Glutamatergic neuron (in vitro differentiated cells): Measurements from ENCODE around the gene ABL2. TPM values are rescaled to one million over a fixed set of nuclear protein-coding genes. Genes with fewer than 3 reads are reported as not detected.

Experiments
- DNase-seq: peaks from one replicate; pipeline ENCODE4 v3.0.0; 2022
- H3K27ac Mint-ChIP-seq: one replicate; pipeline ENCODE4 v1.8.0; 2020; ENCODE audit warnings: mild to moderate bottlenecking, mixed read lengths, inconsistent platforms; ENCODE audit not compliant: unreplicated experiment
- H3K27me3 Mint-ChIP-seq: one replicate; pipeline ENCODE4 v1.8.0; 2020; ENCODE audit warnings: mild to moderate bottlenecking, moderate library complexity, mixed read lengths, inconsistent platforms; ENCODE audit not compliant: unreplicated experiment
- H3K36me3 Mint-ChIP-seq: one replicate; pipeline ENCODE4 v1.8.0; 2020; ENCODE audit warnings: mild to moderate bottlenecking, mixed read lengths, inconsistent platforms; ENCODE audit not compliant: unreplicated experiment
- H3K4me1 Mint-ChIP-seq: one replicate; pipeline ENCODE4 v1.8.0; 2020; ENCODE audit warnings: mild to moderate bottlenecking, low read depth, mixed read lengths, inconsistent platforms; ENCODE audit not compliant: unreplicated experiment
- H3K4me3 Mint-ChIP-seq: one replicate; pipeline ENCODE4 v1.8.0; 2020; ENCODE audit warnings: mild to moderate bottlenecking, mixed read lengths, inconsistent platforms; ENCODE audit not compliant: unreplicated experiment
- H3K9me3 Mint-ChIP-seq: one replicate; pipeline ENCODE4 v1.8.0; 2020; ENCODE audit warnings: mild to moderate bottlenecking, moderate library complexity, mixed read lengths, inconsistent platforms; ENCODE audit not compliant: unreplicated experiment
- total RNA-seq: library from RNA; stranded (reverse); fragmentation: NEBNext Ultra II Directional; extraction: Animal tissue kit (Norgen Biotek cat#: 25700); gene quantifications from one replicate; pipeline ENCODE4 v1.2.1, GENCODE V29; 2021; ENCODE audit not compliant: unreplicated experiment
- TF ChIP-seq, protein P1 (sequence below): fragments of 200-600 bp; sonication (generic); IDR thresholded peaks from one replicate; pipeline ENCODE4 v1.5.0; 2021; ENCODE audit not compliant: partially characterized antibody, unreplicated experiment

ABL2 gene
- total RNA-seq, 1 donor from 2014 or later = 24.7 TPM

DNA sequence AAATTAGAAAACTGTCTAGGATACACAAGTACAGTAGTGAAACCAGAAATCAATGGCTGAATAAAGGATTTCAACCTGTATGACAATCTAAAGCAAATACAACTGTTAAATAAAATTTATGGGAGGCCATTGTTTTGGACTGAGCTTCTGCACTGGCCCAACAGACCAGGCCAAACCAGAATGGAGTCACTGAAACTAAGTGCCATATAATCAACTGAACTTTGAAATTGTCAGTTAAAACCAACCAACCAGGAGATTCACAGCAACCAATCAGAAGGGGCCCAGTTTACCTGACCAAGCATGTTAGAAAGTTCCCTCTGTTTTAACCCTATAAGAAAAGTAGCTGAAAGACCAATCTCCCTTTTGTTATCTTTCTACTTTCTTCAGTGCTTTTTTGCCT, 33.6 kb upstream of the ABL2 start:
- Mint-ChIP-seq H3K36me3 (no peaks in the 10 kb centered on the region), H3K9me3 (no peaks in the 10 kb centered on the region), H3K27ac (no peak overlapping the region), H3K4me3 (no peak overlapping the region), H3K4me1 (no peaks in the 10 kb centered on the region), H3K27me3 (no peaks in the 10 kb centered on the region)
- TF ChIP-seq, protein P1, sequence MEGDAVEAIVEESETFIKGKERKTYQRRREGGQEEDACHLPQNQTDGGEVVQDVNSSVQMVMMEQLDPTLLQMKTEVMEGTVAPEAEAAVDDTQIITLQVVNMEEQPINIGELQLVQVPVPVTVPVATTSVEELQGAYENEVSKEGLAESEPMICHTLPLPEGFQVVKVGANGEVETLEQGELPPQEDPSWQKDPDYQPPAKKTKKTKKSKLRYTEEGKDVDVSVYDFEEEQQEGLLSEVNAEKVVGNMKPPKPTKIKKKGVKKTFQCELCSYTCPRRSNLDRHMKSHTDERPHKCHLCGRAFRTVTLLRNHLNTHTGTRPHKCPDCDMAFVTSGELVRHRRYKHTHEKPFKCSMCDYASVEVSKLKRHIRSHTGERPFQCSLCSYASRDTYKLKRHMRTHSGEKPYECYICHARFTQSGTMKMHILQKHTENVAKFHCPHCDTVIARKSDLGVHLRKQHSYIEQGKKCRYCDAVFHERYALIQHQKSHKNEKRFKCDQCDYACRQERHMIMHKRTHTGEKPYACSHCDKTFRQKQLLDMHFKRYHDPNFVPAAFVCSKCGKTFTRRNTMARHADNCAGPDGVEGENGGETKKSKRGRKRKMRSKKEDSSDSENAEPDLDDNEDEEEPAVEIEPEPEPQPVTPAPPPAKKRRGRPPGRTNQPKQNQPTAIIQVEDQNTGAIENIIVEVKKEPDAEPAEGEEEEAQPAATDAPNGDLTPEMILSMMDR = no peak
- DNase-seq = no peak

- Mint-ChIP-seq H3K9me3 (no peaks in the 10 kb centered on the region), H3K27ac (no peak overlapping the region), H3K4me1 (no peaks in the 10 kb centered on the region), H3K4me3 (no peak overlapping the region), H3K27me3 (no peaks in the 10 kb centered on the region), H3K36me3 (no peaks in the 10 kb centered on the region)
- TF ChIP-seq, protein P1 = no peak
- no peak for DNase-seq
These were observed 32.7 kb upstream of the ABL2 start for GRCh38 chr1:179262183-179262582.

DNA sequence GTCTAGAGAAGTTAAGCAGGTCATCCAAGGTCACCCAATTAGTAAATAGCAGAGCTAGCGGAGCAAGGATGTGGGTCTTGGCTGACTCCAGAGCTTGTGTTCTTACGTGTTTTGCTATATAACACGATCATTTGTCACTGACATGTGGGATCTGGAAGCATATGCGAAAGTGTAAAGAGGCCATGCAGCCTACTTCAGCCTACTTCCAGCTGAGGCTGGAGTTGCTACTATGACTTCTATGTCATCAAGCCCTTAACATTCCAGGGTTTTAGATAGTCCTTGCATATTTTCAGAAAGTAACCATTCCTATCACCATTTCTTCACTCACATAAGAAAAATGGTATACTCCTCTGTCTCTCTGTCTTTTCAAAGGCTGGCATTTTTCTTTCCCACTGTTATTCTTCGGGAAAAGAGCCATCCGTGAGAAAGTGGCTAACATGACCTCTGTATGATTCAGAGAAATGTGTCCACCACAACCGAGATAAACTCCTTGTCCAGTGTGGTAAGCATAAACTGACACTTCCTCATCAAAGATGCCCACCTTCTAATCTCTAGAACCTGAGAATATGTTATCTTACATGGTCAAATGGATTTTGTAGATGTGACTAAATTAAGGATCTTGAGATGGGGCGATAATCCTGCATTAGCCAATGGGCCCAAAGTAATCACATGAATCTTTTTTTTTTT, 24.0 kb upstream of the ABL2 start:
- TF ChIP-seq, protein P1 = no peak

GRCh38 chr1:179252606-179253005, 23.1 kb upstream of the ABL2 start:
- TF ChIP-seq, protein P1 = no peak
- Mint-ChIP-seq H3K27me3 (no peaks in the 10 kb centered on the region), H3K4me1 (no peaks in the 10 kb centered on the region)

More for the DNA sequence above, 24.0 kb upstream of the ABL2 start:
- no peak for DNase-seq
- Mint-ChIP-seq H3K9me3 (peaks cover 1% of the 10 kb centered on the region), H3K4me1 (no peaks in the 10 kb centered on the region), H3K36me3 (no peaks in the 10 kb centered on the region), H3K27ac (no peak overlapping the region), H3K4me3 (no peak overlapping the region), H3K27me3 (no peaks in the 10 kb centered on the region)

GRCh38 chr1:179251675-179252074, 22.2 kb upstream of the ABL2 start:
- H3K4me3 Mint-ChIP-seq = no peak overlapping the region
- H3K36me3 Mint-ChIP-seq = no peaks in the 10 kb centered on the region
- no peak overlapping the region for H3K27ac Mint-ChIP-seq
- peaks cover 1% of the 10 kb centered on the region for H3K9me3 Mint-ChIP-seq
- no peak for DNase-seq
- TF ChIP-seq, protein P1 = no peak
- no peaks in the 10 kb centered on the region for H3K27me3 Mint-ChIP-seq
- no peaks in the 10 kb centered on the region for H3K4me1 Mint-ChIP-seq

More at GRCh38 chr1:179252606-179253005, 23.1 kb upstream of the ABL2 start:
- Mint-ChIP-seq H3K36me3 (no peaks in the 10 kb centered on the region), H3K9me3 (peaks cover 1% of the 10 kb centered on the region), H3K27ac (no peak overlapping the region), H3K4me3 (no peak overlapping the region)
- no peak for DNase-seq
